ENCODE data around the gene PERCC1.

PERCC1 gene

DNA sequence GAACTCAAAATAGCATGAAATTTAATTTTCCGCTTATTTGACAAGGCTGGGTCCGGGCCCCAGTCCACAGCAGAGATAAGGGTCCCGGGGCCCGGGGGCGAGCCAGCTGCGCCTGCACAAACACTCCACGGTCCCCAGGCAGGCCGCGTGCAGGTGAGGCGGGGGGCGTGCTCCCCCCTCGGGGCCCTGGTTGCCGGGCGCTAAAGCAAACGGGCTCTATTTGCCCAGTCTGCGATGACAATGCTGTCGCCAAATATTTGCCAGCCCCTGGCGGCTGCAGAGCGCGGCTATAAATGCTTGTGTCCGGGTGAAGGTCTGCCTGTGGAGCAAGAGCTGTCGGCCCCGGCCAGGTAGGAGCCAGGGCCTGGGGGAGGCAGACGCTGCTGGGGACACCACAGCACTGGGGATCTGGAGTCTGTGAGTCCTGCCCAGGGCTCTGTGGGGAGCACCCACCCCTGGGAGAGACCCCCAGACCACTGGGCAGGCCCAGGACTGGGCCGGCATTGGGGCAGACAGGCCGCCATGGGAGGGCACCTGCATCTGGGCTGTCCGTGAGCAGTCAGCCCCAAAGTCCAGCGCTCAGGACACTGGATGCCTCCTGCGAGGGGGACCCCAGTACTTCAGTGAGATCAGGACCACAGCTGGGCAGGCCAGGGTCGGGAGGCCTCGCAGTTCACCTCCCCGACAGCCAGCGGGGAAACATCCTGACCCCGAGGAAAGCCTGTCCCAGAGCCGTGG is at the start of gene PERCC1:
PERCC1 (plus strand) TSS at position 320 of the 738 bp plus-strand sequence. CDS start 1,516 bp downstream, outside the sequence.
- no peak for DNase-seq (ENCODE audit: low read depth in 3 of 3)

DNA sequence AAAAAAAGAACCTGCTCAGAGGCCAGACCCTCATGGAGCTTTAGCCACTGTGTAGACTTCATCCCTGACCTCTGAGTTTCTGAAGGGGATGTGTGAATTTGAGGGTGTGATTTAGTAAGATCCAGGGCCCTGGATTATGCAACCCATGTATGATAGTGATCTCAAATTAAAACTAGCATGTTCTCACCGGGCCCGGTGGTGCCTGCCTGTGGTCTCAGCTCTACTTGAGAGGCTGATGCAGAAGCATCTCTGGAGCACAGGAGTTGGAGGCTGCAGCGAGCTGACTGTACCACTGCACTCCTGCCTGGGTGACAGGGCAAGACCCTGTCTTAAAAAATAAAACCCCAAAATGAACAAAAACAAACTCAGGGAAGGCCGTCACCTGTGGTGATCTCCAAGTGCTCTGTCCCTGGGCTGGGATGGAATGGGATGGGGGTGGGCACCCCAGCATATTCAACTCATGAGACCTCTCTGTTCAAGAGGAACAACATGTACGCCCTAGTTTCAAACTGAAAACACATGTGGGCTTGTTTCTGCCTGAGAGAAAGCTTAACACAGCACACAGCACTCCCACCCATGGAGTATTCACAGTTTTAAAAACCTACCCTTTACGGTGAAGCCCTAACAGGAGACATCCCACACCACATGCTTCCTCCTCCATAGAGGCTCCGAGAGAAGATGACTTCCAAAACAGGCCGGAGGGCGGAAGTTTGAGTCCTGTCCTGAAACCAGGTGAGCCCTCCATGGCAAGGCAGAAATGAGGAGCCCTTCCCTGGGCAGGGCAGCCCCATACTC is 49.1 kb upstream of the PERCC1 start:
- DNase-seq (ENCODE audit: low read depth in 3 of 3) = no peak

DNA sequence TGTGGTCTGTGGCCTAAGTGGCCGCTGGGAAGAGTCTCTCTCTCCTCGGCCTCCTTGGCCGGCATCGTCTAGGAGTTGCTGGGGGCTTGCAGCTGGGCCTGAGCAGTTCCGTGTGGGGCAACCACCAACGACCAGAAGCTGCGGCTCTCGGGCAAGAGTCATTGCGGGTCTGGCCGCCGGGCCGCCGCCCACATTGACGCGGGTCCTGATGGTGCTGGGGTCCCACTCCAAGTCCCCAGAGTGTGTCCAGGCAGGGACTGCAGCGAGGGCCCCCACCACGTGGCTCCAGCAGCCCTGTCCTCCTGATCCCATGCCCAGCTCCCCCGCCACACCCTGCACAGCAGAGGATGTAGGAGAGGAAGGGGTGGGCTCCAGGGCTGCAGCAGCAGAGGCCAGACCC is 47.3 kb upstream of the PERCC1 start:
- no peak for DNase-seq (ENCODE audit: low read depth in 3 of 3)

DNA sequence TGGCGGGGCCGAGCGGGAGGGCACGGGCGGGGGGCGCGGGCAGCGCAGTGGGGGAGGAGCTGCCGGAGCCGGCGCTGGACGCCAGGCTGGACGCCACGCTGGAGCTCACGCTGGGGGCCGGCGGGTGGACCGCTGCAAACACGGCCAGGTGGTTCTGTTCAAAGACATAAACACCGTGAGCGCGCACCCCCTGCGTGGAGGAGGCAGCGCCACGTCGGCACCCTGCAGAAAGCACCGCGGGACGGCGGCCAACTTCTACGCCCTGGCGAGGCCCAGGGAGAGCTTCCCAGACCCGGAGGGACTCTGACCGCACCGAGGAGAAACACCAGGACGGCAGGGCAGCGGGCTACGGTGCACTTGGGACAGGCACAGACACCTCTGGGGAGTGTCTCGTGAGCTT is 45.6 kb upstream of the PERCC1 start:
- DNase-seq (ENCODE audit: low read depth in 3 of 3) = no peak

DNA sequence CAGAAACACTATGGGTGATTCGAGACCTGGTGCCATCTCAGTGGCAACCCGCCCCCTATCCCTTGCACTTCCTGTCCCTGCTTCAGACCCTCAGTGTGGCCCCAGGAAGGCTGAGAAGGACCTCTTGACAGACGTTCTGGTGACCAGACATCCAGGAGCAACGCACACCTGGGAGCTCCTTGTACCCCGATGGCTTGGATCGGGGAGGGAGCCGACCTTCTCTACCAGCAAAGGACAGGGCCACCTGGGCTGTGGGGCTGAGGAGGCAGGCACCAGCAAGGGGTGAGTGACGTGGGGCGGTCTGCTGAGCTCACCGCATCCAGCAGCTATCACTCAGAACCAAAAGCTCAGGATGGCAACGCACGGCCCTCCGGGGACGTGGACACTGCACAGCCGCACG is 43.5 kb upstream of the PERCC1 start:
- no peak for DNase-seq (ENCODE audit: low read depth in 3 of 3)

DNA sequence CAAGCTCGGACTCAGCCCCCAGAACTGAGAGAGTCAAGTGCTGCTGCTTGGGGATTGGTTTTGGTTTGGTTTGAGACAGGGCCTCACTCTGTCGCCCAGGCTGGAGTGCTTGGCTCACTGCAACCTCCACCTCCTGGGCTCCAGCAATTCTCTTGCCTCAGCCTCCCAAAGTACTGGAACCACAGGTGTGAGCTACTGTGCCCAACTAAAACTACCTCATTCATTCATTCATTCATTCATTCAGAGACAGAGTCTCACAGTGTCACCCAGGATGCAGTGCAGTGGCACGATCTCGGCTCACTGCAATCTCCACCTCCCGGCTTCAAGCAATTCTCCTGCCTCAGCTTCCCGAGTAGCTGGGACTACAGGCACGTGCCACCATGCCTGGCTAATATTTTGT is 41.1 kb upstream of the PERCC1 start:
- DNase-seq (ENCODE audit: low read depth in 3 of 3) = no peak

DNA sequence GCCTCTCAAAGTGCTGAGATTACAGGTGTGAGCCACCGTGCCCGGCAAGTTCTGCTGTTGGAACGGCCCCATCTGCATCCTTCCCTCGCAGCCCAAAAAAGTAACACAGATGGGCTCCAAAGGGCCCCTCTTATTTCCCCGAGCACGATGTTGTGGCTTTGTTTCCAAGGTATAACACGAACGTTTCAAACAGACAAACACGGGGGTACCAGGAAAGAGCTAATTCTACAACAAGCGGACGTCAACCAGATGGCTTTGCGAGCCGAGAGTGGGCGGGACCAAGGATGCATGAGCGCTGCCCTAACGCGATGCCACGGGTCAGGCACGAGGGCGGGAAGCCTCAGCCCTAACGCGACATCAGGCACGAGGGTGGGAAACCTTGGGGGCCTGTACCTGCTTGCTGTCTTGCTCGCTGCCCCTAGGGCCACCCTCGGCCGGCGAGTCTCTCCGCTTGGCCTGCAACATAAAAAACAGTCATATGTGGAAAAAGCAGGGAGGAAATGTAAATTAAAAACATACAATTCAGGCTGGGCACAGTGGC is 40.6 kb upstream of the PERCC1 start:
- no peak for DNase-seq (ENCODE audit: low read depth in 3 of 3)

DNA sequence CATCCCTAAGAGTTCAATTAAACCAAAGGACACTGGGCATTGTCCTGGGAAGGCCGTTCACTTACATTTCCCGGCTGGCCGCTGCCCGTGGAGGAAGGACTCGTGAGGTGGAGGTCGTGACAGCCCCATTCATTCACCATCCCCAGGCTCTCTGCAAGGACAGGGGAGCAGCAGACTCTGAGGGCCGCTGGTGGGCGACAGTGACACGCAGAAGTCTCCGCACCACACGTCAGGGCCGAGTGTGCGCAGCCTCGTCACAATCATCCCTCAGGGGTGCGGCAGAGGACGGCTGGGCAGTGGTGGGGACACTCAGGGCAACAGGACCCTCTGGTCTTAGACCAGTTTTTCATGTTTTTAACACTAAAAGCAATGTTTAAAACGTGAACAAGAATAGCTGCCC is 38.1 kb upstream of the PERCC1 start:
- no peak for DNase-seq (ENCODE audit: low read depth in 3 of 3)

DNA sequence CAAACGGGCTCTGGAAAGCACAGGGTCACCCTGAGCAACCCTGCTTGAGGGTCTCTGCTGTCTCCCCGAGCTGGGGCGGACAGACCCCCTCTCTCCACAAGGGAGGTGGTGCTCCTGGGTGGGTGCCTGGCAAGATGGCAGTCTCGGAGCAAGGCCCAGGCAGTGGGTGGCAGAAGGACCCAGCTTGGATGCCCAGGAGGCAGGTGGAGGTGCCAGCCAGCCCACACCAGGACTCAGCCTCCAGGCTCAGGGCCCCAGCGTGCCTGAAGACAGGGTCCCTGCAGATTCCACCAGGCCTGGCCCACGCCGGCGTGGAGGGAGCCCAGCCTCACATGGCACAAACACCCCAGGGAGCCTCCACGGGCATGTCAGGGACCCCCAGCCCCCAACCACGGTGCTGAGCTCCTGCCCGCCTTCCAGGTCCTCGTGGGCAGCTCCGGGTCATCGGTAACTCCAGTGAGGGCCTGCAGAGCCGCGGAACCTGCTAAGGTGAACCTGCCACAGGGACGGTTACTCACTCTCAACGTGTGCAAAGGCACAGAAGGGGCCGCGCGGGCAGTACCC is 37.2 kb upstream of the PERCC1 start:
- no peak for DNase-seq (ENCODE audit: low read depth in 3 of 3)

DNA sequence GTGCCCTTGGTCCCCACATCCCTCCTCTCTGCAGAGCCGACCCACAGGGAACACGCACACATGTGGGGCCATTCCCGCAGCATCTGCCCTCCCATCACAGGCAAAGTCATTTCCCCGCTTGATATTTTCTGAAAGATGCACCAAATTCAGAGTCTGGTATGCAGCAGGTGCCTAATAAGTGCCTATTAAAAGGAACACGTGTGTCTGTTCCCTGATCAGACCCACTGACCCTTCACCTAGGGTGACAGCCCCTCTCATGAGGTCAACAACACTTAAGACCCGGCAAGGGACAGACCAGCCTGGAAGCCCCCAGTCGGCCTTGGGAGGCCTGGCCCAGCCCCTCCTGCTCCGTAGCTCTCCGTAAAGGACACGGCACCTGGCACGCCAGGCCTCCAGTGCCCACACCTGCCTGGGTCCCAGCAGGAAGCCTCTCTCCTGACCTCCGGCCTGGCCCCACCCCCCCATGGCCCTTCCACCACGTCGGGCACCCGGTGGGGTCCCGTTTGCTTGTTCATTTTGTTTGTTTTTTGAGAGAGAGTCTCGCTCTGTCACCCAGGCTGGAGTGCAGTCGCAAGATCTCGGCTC is 36.4 kb upstream of the PERCC1 start:
- no peak for DNase-seq (ENCODE audit: low read depth in 3 of 3)

DNA sequence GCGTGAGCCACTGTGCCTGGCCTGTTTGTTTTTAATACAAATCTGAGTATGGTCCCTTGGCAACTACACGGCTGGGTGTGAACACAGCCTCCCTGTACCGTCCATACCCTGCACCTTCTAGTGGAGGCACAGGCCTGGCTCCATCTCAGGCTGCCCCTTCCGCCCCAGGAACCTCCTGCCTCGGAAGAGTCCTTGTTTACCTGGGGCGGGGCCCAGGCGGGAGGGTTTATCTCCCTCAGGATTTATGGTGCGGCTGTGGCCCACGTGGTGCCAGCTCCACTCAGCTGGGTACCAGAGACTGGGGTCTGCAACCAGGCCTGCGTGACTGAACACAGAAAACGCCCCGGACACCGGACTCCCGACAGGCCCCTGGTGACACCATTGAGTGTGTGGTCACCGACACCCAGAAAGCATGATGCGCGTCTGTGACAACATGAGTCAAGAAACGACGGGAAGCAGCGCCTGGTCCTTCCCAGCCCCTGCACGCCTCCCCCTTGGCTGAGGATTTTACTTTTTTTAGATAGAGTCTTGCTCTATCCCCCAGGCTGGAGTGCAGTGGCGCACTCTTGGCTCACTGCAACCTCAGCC is 35.3 kb upstream of the PERCC1 start:
- DNase-seq (ENCODE audit: low read depth in 3 of 3) = no peak

DNA sequence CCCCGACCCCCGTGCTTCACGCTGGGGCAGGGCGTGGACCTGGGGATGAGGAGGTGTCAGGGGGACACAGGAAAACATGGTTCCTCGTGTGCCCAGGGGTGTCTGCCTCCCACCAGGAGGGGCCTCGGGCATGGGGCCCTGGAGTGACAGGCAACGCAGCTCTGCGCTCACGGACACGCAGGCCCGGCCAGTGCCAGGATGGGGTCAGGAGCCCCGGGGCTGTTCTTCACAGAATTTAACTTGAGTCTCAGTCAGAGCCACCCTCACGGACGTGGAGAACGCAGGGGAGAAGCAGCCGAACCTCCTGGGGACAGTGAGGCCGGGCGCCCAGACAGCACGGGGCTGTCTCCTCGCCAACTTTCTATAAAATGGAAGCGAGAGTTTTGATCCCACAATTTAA is 33.1 kb upstream of the PERCC1 start:
- DNase-seq (ENCODE audit: low read depth in 3 of 3) = no peak

DNA sequence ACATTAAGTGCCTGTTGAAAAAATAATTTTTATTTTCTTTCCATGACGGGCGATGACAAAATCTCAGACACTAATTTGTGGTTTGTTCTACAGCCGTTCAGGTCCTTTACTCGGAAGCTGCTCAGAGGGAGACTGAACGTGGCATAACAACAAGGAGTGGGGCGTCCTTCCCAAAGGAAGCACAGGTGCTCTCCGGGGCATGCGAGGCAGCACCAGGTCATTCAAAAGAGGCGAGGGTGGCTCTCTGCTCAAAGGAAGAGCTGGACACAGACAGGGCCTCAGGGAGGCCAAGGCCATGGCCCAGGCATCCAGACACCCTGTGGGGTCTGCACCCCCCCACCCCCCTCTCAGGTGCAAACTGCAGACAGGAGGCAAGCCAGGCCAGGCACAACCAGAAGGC is 32.5 kb upstream of the PERCC1 start:
- DNase-seq (ENCODE audit: low read depth in 3 of 3) = no peak

DNA sequence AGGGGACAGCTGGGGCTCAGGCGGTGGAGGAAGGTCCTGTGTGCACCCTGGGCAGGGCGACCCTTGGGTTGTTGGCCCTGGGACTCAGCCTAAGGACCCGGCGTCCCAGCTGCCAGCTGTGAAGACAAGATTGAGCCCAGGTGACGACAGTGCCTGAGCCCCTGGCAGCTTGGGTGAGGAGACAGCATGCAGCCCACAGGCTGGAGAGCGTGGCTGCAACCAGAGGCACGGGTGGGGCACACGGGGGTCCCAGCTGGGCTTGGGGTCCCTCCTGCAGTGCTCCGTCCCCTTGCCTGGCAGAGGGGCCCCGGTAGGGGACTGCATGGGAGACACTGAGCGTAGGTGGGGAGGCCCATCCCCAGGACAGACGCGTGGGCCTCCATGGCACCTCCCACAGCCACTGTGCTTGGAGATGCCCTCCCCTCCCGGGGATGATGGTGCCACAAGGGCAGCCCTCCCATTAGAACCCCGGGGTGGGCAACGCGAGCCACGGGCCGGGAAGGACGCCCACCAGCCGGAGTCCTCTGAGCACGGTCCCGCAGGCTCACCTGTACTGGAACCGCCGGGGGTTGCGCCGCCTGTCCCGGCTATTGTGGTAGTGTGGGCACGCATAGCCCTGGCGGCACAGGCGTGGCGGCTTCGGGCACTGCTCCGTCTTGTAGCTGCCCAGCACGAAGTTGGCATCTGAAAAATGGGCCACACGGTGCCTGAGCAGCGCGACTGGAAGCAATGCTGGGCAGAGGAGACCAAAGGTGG is 31.9 kb upstream of the PERCC1 start:
- no peak for DNase-seq (ENCODE audit: low read depth in 3 of 3)

DNA sequence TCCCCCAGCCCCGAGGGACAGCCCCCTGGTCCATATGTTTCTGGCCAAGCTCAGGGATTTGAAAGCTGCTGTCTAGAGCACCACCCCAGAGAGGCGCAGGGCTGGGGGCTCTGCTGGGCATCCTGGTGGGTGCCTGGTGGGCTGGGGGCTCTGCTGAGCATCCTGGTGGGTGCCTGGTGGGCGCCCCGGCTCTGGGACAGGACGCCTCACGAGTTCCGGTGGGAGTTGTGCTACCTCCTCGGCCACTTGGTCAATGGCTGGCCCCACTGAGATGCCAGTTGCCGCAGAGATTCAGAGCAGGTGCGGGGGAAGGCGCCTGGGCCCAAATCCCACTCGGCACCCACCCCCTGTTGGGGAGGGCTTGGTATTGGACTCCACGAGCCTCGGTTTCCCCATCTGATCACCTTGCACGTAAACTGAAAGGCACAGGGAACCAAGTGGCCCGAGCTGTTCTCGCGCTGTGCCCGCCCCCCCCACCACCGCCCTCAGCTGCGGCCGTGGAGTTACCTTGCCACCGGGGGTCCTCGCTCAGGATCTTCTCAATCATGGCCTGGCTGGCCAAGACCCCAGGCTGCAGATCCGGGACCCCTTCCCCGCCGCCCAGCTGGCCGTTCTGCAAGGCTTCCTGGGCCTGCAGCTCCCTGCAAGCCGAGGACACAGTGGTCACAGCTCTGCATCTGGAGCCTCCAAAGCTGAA is 29.7 kb upstream of the PERCC1 start:
- DNase-seq (ENCODE audit: low read depth in 3 of 3) = no peak

DNA sequence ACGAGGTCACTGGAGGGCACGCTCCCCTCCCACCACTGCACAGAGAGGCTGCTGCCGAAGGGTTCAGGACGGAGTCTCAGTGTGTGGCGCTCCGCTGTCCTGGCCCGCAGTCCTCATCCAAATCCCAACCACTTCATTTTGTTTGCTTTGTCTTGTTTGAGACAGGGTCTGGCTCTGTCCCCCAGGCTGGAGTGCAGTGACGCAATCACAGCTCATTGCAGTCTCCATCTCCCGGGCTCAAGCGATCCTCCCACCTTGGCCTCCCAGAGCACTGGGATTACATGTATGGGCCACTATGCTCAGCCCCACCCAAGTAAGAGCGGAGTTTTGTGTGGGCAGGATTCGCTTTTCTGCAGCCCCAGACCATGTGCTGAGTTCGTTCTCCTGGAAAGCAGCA is 29.1 kb upstream of the PERCC1 start:
- no peak for DNase-seq (ENCODE audit: low read depth in 3 of 3)

DNA sequence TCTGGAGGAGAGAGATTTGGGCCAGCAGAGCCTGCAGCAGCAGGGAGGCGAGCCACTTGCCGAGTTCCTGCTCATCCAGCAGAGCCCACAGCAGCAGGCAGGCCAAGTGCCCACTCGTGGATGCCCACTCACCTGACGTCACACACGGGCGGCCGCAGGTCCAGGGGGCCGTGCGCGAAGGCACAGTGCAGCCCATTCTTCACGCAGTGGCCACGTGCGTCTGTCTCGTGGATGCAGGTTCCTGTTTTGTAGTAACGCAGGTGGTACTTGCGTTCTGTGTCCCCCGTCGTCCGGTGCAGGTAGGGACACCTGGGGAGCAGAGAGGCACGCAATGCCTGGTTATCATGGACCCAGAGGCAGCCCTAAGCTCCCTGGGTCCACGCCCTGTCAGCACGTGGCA is 27.8 kb upstream of the PERCC1 start:
- no peak for DNase-seq (ENCODE audit: low read depth in 3 of 3)

DNA sequence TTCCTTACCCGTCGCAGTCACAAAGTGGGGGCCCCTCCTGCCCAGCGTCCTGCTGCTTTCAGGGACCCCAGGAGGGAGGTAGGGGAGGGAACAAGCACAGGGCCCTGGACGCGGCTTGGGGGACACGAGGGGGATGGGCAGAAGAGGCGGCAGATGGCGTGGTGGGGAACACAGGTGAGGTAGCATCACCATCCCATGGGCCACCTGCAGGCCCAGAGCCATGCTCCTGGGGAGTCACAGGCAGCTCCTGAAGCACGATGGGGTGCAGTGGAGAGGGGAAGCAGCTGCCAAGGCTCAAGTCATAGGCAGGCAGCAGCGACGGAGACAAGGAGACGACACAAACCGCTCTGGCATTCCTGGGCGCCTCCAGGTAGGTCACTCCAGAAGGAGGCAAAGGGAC is 27.1 kb upstream of the PERCC1 start:
- DNase-seq (ENCODE audit: low read depth in 3 of 3) = no peak

DNA sequence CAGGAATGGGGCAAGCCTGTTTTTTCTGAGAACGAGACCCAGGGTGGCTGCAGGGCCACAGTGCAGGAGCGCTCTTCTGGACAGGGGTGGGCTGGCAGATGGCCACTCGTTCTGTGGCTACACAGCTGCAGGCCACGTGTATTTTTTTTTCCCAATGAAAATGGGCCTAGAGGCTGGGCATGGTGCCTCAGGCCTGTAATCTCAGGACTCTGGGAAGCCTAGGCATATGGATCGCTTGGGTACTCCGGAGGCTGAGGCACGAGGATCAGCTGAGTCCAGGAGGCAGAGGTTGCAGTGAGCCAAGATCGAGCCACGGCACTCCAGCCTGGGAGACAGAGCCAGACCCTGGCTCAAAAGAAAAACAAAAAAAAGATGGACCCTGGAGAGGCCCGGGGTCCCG is 23.1 kb upstream of the PERCC1 start:
- DNase-seq (ENCODE audit: low read depth in 3 of 3) = no peak

DNA sequence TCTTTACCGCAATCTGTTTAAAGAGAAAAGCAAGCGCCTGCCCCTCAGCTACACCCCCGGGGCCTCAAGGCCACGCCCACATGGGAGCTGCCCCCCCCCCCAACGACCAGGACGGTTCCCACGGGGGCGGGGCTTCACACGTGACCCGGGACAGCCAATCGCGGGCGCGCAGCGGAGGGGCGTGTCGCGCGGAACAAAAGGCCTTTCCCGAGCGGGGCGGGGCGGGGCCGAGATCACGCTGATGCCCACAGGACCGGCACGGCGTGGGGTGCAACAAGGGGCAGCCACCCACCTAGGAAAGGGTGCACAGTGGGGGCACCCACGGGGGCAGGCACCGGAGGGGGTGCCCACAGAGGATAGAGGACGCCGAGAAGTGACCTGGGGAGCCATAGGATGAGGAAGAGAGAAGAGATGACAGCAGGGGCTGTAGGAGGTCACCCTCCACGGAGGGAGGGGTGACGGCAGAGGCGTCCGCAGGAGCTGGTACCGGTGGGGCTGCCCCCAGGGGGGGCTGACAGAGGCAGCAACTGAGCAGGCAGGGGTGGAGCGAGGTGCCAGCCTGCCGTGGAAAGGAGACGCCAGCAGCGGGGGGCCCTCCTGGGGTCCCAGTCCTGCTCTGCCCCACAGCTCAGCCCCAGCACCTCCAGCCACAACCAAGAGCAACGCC is 22.6 kb upstream of the PERCC1 start:
- DNase-seq (ENCODE audit: low read depth in 3 of 3) = peak; percentile 94 to 97 (median 95)
